Lower lobe of right lung (tissue), 2 donors: ENCODE data around the gene PDSS2. TPM values are rescaled to one million over a fixed set of nuclear protein-coding genes. Genes with fewer than 3 reads are reported as not detected.
"Not testable (repeated sequence)": the region's sequence is repeated elsewhere in the genome, so short reads cannot be mapped to it uniquely, and the experiment has no call there.

Source experiments
- ATAC-seq, 2 donors: fragments of 200-7000 bp; cut with Tn5 transposase; one replicate each; pipeline ENCODE4 v1.9.1; 2020 to 2022; ENCODE audit warnings: mild to moderate bottlenecking in 2 of 2, moderate library complexity in 2 of 2
- DNase-seq: peaks from one replicate; pipeline ENCODE4 v3.0.0-alpha.2; 2020
- H3K27ac ChIP-seq: fragments of 200-600 bp; one replicate; pipeline ENCODE4 v1.8.0; 2022
- H3K27me3 ChIP-seq: fragments of 200-600 bp; one replicate; pipeline ENCODE4 v1.8.0; 2022; ENCODE audit warnings: low read depth
- H3K36me3 ChIP-seq: fragments of 200-600 bp; one replicate; pipeline ENCODE4 v1.8.0; 2022; ENCODE audit warnings: mild to moderate bottlenecking
- H3K4me1 ChIP-seq: fragments of 200-600 bp; one replicate; pipeline ENCODE4 v1.8.0; 2022
- H3K4me3 ChIP-seq: fragments of 200-600 bp; one replicate; pipeline ENCODE4 v1.8.0; 2022; ENCODE audit warnings: mild to moderate bottlenecking
- H3K9me3 ChIP-seq: fragments of 200-600 bp; one replicate; pipeline ENCODE4 v1.8.0; 2022
- CTCF ChIP-seq: fragments of 200-600 bp; IDR thresholded peaks from one replicate; pipeline ENCODE4 v1.8.0; 2022; ENCODE audit warnings: antibody characterized with exemption, mild to moderate bottlenecking
- intact Hi-C: fragments of 100-400 bp; cut with DNase I; formaldehyde crosslinking; loops from one replicate; pipeline ENCODE4 v1.11.0; 2022
- total RNA-seq: library from RNA; stranded (reverse); fragmentation: NEBNext Ultra II Directional; extraction: Animal tissue kit (Norgen Biotek cat#: 25700); gene quantifications from one replicate; pipeline ENCODE4 v1.2.1, GENCODE V29; 2021
- donor health status: DM: no; HTN: yes; CAD: no; lungs with severe emphysema.

PDSS2 gene
- total RNA-seq, 1 donor from 2014 or later, result 14.9 TPM

DNA sequence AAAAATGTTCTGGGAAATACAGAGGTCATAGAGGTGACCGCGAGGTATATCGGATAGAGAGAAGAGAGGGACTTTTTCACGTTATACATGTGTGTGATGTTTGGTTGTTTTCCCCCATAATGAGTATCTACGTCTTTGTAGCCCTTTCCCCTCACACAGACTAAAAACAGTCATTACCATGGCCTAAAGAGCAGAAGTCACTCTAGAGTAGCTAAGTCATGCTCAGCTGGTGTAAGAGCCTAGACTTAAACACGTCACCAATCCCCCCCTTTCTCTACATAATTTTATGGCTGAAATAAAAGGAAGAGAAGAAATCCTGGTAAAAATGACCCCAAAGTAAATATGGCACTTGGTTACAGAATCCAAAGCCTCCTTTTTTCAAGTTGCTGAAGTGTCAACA is 338.1 kb downstream of the PDSS2 start:
- Histone ChIP-seq H3K27me3 (peaks cover 3% of the 10 kb centered on the region), H3K27ac (no peak overlapping the region), H3K4me1 (peaks cover 9% of the 10 kb centered on the region), H3K4me3 (no peak overlapping the region), H3K9me3 (no peaks in the 10 kb centered on the region), H3K36me3 (no peaks in the 10 kb centered on the region)
- no peak for ATAC-seq
- intact Hi-C loops, result no loop called here
- no peak for DNase-seq
- no peak for TF ChIP-seq CTCF

DNA sequence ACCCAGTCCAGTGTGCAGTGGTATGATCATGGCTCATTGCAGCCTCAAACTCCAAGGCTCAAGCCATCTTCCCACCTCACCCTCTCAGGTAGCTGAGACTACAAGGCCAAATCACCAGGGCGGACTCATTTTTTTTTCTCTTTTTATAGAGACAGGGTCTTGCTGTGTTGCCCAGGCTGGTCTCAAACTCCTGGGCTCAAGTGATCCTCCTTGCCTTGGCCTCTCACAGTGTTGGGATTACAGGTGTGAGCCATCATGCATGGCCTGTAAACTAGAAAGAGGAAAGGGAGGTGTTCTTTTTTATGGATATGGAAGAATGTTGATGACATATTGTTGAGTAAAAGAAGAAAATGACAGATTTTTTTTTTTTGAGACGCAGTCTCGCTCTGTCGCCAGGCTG is 339.0 kb downstream of the PDSS2 start:
- no peak overlapping the region for H3K4me3 ChIP-seq
- H3K4me1 ChIP-seq, result peaks cover 16% of the 10 kb centered on the region
- intact Hi-C loops, result no loop called here
- no peak overlapping the region for H3K27ac ChIP-seq
- DNase-seq (no peak), ATAC-seq (no peak)
- peaks cover 3% of the 10 kb centered on the region for H3K27me3 ChIP-seq
- no peak for TF ChIP-seq CTCF
- no peaks in the 10 kb centered on the region for H3K36me3 ChIP-seq
- no peaks in the 10 kb centered on the region for H3K9me3 ChIP-seq

GRCh38 chr6:107118976-107119375 is 340.4 kb downstream of the PDSS2 start:
- ATAC-seq (no peak), DNase-seq (no peak)
- H3K4me3 ChIP-seq, result no peak overlapping the region
- H3K27me3 ChIP-seq, result peaks cover 3% of the 10 kb centered on the region
- no peak overlapping the region for H3K27ac ChIP-seq
- no peak for TF ChIP-seq CTCF
- intact Hi-C loops, result no loop called here
- H3K9me3 ChIP-seq, result no peaks in the 10 kb centered on the region
- H3K36me3 ChIP-seq, result no peaks in the 10 kb centered on the region
- peaks cover 17% of the 10 kb centered on the region for H3K4me1 ChIP-seq

GRCh38 chr6:107118540-107118939 is 340.8 kb downstream of the PDSS2 start:
- H3K36me3 ChIP-seq, intact Hi-C loops, H3K4me3 ChIP-seq, DNase-seq, H3K27me3 ChIP-seq, H3K27ac ChIP-seq, H3K9me3 ChIP-seq, ATAC-seq: not testable (repeated sequence)
- H3K4me1 ChIP-seq, result peaks cover 21% of the 10 kb centered on the region

GRCh38 chr6:107116931-107117330 is 342.4 kb downstream of the PDSS2 start:
- Histone ChIP-seq H3K4me1 (peaks cover 24% of the 10 kb centered on the region), H3K4me3 (peak overlapping the region; percentile 80), H3K9me3 (no peaks in the 10 kb centered on the region), H3K27ac (no peak overlapping the region), H3K36me3 (no peaks in the 10 kb centered on the region), H3K27me3 (peaks cover 3% of the 10 kb centered on the region)
- DNase-seq (no peak), ATAC-seq (no peak)
- intact Hi-C loops, result no loop called here
- TF ChIP-seq CTCF, result no peak

DNA sequence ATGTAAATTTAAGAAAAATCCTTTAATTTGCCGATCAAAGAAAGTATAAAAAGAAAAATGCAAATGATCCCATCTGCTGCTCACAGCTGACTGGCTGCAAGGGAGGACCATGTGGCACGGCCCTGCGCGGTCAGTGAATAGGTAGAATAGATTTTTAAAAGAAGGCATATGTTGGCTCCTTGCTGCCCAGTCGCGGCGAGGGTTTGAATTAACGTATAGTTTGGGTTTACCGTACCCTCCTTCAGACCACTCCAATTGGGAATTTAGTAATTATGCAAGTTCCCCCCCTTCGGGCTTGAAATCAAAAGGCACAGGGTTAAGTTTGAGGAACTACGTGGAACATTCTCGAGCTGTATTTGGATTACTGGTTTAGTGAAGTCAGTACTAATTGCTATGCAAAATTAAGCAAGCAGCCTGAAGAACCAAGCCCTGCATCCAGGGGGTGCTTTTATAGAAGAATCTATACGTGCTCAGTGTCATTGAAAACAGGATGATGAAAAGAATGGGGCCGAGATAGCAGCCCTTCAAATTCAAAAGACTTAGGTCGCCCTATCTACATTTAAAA is 343.0 kb downstream of the PDSS2 start:
- Histone ChIP-seq H3K36me3 (no peaks in the 10 kb centered on the region), H3K4me3 (peak overlapping the region; percentile 80), H3K27me3 (peaks cover 3% of the 10 kb centered on the region), H3K9me3 (no peaks in the 10 kb centered on the region), H3K4me1 (peaks cover 24% of the 10 kb centered on the region), H3K27ac (peak overlapping the region; percentile 71)
- ATAC-seq (peak; percentile 39 to 65), DNase-seq (peak; percentile 58)
- TF ChIP-seq CTCF, result no peak
- intact Hi-C loops, result no loop called here
